Immature natural killer cell (primary cell): ENCODE measurements around the gene HTR1D. TPM values are rescaled to one million over a fixed set of nuclear protein-coding genes. Genes with fewer than 3 reads are reported as not detected.

Experiments
- DNase-seq, 3 donors: peaks; one replicate each; pipeline ENCODE4 v3.0.0; 2022; ENCODE audit warnings: mixed read lengths in 1 of 3
- H3K27ac Mint-ChIP-seq, 6 donors: one replicate each; pipeline ENCODE4 v1.8.0; 2020; ENCODE audit warnings: mixed read lengths in 6 of 6, mild to moderate bottlenecking in 5 of 6, inconsistent platforms in 4 of 6, moderate library complexity in 3 of 6
- H3K27me3 Mint-ChIP-seq, 3 donors: one replicate each; pipeline ENCODE4 v1.8.0; 2020 to 2021; ENCODE audit warnings: low read depth in 3 of 3, mild to moderate bottlenecking in 3 of 3, mixed read lengths in 3 of 3, moderate library complexity in 3 of 3, inconsistent platforms in 1 of 3
- H3K36me3 Mint-ChIP-seq, 3 donors: one replicate each; pipeline ENCODE4 v1.8.0; 2020; ENCODE audit warnings: mixed read lengths in 3 of 3, inconsistent platforms in 2 of 3, mild to moderate bottlenecking in 2 of 3
- H3K4me1 Mint-ChIP-seq, 2 donors: one replicate each; pipeline ENCODE4 v1.8.0; 2020; ENCODE audit warnings: inconsistent platforms in 2 of 2, mild to moderate bottlenecking in 2 of 2, mixed read lengths in 2 of 2, moderate library complexity in 1 of 2
- H3K4me3 Mint-ChIP-seq, 5 donors: one replicate each; pipeline ENCODE4 v1.8.0; 2020; ENCODE audit warnings: mild to moderate bottlenecking in 5 of 5, mixed read lengths in 5 of 5, inconsistent platforms in 3 of 5, moderate library complexity in 3 of 5
- H3K9me3 Mint-ChIP-seq, 6 donors: one replicate each; pipeline ENCODE4 v1.8.0; 2020; ENCODE audit warnings: mild to moderate bottlenecking in 6 of 6, mixed read lengths in 6 of 6, inconsistent platforms in 4 of 6, moderate library complexity in 3 of 6
- polyA plus RNA-seq, 3 donors: library from polyadenylated mRNA; unstranded; fragments of 300-500 nt; fragmentation: Illumina TruSeq; gene quantifications; one replicate each; pipeline ENCODE4 v1.2.3, GENCODE V29; 2021

Gene HTR1D
- polyA plus RNA-seq, 3 donors from 2014 or later, result not detected

DNA sequence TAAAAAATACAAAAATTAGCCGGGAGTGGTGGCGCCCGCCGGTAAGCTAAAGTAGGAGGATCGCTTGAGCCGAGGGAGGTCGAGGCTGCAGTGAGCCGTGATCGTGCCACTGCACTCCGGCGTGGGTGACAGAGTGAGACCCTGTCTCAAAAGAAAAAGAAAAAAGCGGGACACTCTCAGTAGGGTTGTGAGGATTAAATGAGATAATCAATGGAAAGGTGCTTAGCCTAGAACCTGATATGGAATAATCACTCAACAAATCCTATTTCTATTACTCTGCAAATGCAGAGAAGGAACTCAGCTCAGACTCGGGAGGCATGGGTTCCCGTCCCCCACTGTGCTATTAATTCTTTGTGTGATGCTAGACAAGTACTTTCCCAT, 48.1 kb downstream of the HTR1D start:
- Mint-ChIP-seq H3K4me3 (peak overlapping the region; percentile 91 to 98 (median 97)), H3K36me3 (peaks cover 0 to 6% (median 0%) of the 10 kb centered on the region in 3 donors), H3K27ac (peak overlapping the region in 5 of 6 donors; percentile 66 to 92 (median 69)), H3K9me3 (no peaks in the 10 kb centered on the region), H3K27me3 (peaks cover 2 to 9% (median 8%) of the 10 kb centered on the region in 3 donors), H3K4me1 (peaks cover 25 to 45% of the 10 kb centered on the region in 2 donors)
- DNase-seq, result no peak

GRCh38 chr1:23168445-23169194, 48.7 kb downstream of the HTR1D start, which contains the start of gene LUZP1:
LUZP1 (minus strand) TSS chr1:23168856.
- Mint-ChIP-seq H3K27ac (peak within 1 kb of the TSS; percentile 84 to 97 (median 92)), H3K27me3 (peaks cover 2 to 9% (median 8%) of the 10 kb centered on the region in 3 donors), H3K9me3 (no peaks in the 10 kb centered on the region), H3K36me3 (peaks cover 0 to 6% (median 0%) of the 10 kb centered on the region in 3 donors), H3K4me3 (peak within 1 kb of the TSS; percentile 91 to 98 (median 97)), H3K4me1 (peaks cover 25 to 48% of the 10 kb centered on the region in 2 donors)
- peak; percentile 80 to 82 (median 82) for DNase-seq

- H3K4me3 Mint-ChIP-seq, result peak overlapping the region; percentile 91 to 98 (median 97)
- peaks cover 2 to 9% (median 8%) of the 10 kb centered on the region in 3 donors for H3K27me3 Mint-ChIP-seq
- H3K9me3 Mint-ChIP-seq, result no peaks in the 10 kb centered on the region
- peaks cover 0 to 6% (median 0%) of the 10 kb centered on the region in 3 donors for H3K36me3 Mint-ChIP-seq
- H3K27ac Mint-ChIP-seq, result peak overlapping the region; percentile 84 to 97 (median 92)
- peaks cover 25 to 50% of the 10 kb centered on the region in 2 donors for H3K4me1 Mint-ChIP-seq
- DNase-seq, result peak in 2 of 3 donors; percentile 18 to 27
These were observed 49.2 kb downstream of the HTR1D start for GRCh38 chr1:23168079-23168444.

- H3K4me1 Mint-ChIP-seq, result peaks cover 25 to 50% of the 10 kb centered on the region in 2 donors
- peak; percentile 45 to 52 (median 48) for DNase-seq
- H3K36me3 Mint-ChIP-seq, result peaks cover 0 to 6% (median 0%) of the 10 kb centered on the region in 3 donors
- H3K27me3 Mint-ChIP-seq, result peaks cover 2 to 9% (median 8%) of the 10 kb centered on the region in 3 donors
- peak overlapping the region in 4 of 6 donors; percentile 48 to 57 (median 52) for H3K27ac Mint-ChIP-seq
- no peaks in the 10 kb centered on the region for H3K9me3 Mint-ChIP-seq
- H3K4me3 Mint-ChIP-seq, result peak overlapping the region; percentile 91 to 98 (median 97)
These were observed 49.8 kb downstream of the HTR1D start for GRCh38 chr1:23167353-23168078.

DNA sequence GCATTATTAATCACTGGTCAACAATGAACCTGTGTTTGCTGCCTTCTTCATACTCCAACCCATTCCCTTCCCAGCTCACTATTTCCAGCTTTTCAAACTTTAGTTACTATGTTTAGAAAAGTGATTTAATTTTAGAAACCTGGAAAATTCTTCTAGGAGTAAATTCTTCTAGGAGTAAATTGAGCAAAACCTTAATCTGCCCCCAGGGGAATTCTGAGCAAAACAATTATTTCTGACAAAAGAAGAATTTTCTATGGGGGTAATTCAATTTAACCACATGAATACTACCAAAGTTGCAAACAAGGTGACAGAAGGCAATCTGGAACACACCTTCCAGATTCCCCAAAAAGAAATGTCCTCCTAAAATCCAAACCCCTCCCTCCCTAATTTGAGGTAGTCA, 50.4 kb downstream of the HTR1D start:
- Mint-ChIP-seq H3K9me3 (no peaks in the 10 kb centered on the region), H3K27ac (peak overlapping the region in 3 of 6 donors; percentile 48 to 57 (median 55)), H3K4me1 (peaks cover 25 to 50% of the 10 kb centered on the region in 2 donors), H3K36me3 (peaks cover 0 to 6% (median 0%) of the 10 kb centered on the region in 3 donors), H3K27me3 (peaks cover 2 to 9% (median 8%) of the 10 kb centered on the region in 3 donors), H3K4me3 (peak overlapping the region; percentile 77 to 97 (median 86))
- no peak for DNase-seq

DNA sequence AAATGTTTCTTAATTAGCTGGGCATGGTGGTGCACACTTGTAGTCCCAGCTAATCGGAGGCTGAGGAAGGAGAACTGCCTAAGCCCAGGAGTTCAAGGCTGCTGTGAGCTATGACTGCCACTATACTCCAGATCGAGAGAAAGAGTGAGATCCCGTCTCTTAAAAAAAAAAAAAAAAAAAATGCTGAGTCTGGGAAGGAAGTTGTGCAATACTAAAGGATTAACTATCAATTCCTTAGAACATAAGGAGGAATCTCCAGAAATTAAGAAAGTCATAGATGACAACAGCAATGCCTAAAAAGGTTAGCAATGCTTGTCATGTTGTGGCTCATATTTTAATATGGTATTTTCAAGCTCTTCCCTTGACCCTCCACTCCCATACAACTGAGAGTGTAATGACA, 53.9 kb downstream of the HTR1D start:
- Mint-ChIP-seq H3K27ac (no peak overlapping the region), H3K9me3 (no peaks in the 10 kb centered on the region), H3K27me3 (peaks cover 2 to 5% (median 5%) of the 10 kb centered on the region in 3 donors), H3K36me3 (peaks cover 0 to 6% (median 0%) of the 10 kb centered on the region in 3 donors), H3K4me3 (no peak overlapping the region), H3K4me1 (peaks cover 17 to 39% of the 10 kb centered on the region in 2 donors)
- DNase-seq, result no peak

- Mint-ChIP-seq H3K4me3 (no peak overlapping the region), H3K27me3 (peaks cover 0 to 4% (median 0%) of the 10 kb centered on the region in 3 donors), H3K4me1 (peaks cover 9 to 31% of the 10 kb centered on the region in 2 donors), H3K36me3 (peaks cover 0 to 10% (median 0%) of the 10 kb centered on the region in 3 donors), H3K27ac (no peak overlapping the region), H3K9me3 (no peaks in the 10 kb centered on the region)
- DNase-seq, result no peak
These were observed 57.1 kb downstream of the HTR1D start for GRCh38 chr1:23159963-23160877.

DNA sequence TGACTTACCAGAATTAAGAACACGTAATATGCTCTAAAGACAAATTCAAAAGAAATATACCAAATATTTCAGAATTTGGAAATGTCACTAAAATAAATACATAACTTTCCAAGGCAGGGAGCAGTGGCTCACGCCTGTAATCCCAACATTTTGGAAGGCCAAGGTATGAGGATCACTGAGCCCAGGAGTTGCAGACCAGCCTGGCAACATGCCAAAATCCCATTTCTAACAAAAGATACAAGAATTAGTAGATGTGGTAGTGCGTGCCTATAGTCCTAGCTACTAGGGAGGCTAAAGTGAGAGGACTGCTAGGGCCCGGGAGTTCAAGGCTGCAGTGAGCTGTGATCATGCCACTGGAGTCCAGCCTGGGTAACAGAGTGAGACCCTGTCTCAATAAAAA, 60.4 kb downstream of the HTR1D start:
- Mint-ChIP-seq H3K36me3 (peaks cover 0 to 7% (median 3%) of the 10 kb centered on the region in 3 donors), H3K9me3 (no peaks in the 10 kb centered on the region), H3K4me1 (peaks cover 5 to 33% of the 10 kb centered on the region in 2 donors), H3K4me3 (no peak overlapping the region), H3K27me3 (peaks cover 0 to 2% (median 0%) of the 10 kb centered on the region in 3 donors), H3K27ac (peak overlapping the region in 1 of 6 donors; percentile 18)
- no peak for DNase-seq

- Mint-ChIP-seq H3K4me3 (no peak overlapping the region), H3K27me3 (no peaks in the 10 kb centered on the region), H3K36me3 (peaks cover 0 to 7% (median 3%) of the 10 kb centered on the region in 3 donors), H3K27ac (peak overlapping the region in 2 of 6 donors; percentile 12 to 32), H3K4me1 (peaks cover 18 to 51% of the 10 kb centered on the region in 2 donors), H3K9me3 (no peaks in the 10 kb centered on the region)
- DNase-seq, result no peak
These were observed 64.2 kb downstream of the HTR1D start for GRCh38 chr1:23152966-23153684.

GRCh38 chr1:23150742-23151141, 66.6 kb downstream of the HTR1D start:
- peaks cover 0 to 7% (median 0%) of the 10 kb centered on the region in 3 donors for H3K36me3 Mint-ChIP-seq
- peaks cover 19 to 52% of the 10 kb centered on the region in 2 donors for H3K4me1 Mint-ChIP-seq
- no peak overlapping the region for H3K4me3 Mint-ChIP-seq
- DNase-seq, result no peak
- no peaks in the 10 kb centered on the region for H3K9me3 Mint-ChIP-seq
- no peaks in the 10 kb centered on the region for H3K27me3 Mint-ChIP-seq
- H3K27ac Mint-ChIP-seq, result no peak overlapping the region

DNA sequence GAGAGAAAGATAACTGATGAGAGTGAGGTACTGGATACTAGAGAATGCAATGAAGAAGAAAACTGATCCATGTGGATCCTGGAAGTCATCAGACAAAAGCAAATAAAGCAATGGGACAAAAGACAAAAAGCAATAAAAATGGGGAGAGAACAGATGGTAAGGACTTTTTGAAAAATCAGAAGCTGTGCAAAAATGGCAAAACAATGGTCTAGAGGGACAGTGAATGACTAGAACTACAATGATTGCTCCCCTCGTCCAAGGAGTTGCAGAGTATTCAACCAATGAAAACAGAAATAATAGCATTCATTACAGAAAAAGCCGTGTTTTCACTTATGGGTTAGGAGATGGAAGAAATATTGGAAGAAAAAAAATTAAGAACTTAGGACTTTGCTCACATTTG, 67.2 kb downstream of the HTR1D start:
- Mint-ChIP-seq H3K4me3 (no peak overlapping the region), H3K9me3 (no peaks in the 10 kb centered on the region), H3K27me3 (no peaks in the 10 kb centered on the region), H3K4me1 (peaks cover 19 to 48% of the 10 kb centered on the region in 2 donors), H3K27ac (peak overlapping the region in 2 of 6 donors; percentile 4 to 28), H3K36me3 (peaks cover 0 to 7% (median 0%) of the 10 kb centered on the region in 3 donors)
- DNase-seq, result no peak

GRCh38 chr1:23149114-23149513, 68.2 kb downstream of the HTR1D start:
- no peak for DNase-seq
- Mint-ChIP-seq H3K36me3 (peaks cover 0 to 3% (median 0%) of the 10 kb centered on the region in 3 donors), H3K9me3 (no peaks in the 10 kb centered on the region), H3K4me1 (peaks cover 24 to 51% of the 10 kb centered on the region in 2 donors), H3K4me3 (peak overlapping the region in 1 of 5 donors; percentile 6), H3K27me3 (no peaks in the 10 kb centered on the region), H3K27ac (peak overlapping the region in 2 of 6 donors; percentile 1 to 48)
